H1 (cell line): ENCODE measurements around the gene SLFN13. TPM values are rescaled to one million over a fixed set of nuclear protein-coding genes. Genes with fewer than 3 reads are reported as not detected.

ENCODE experiments used
- CTCF ChIA-PET: fragments of 300-600 bp; sonication (Branson Sonifier 250); formaldehyde crosslinking; loops from one replicate; lab custom pipeline; 2021; ENCODE audit not compliant: partially characterized antibody; lab: Charles Lee
- POLR2A ChIA-PET: fragments of 300-600 bp; sonication (Branson Sonifier 250); formaldehyde crosslinking; loops from one replicate; lab custom pipeline; 2021; ENCODE audit warnings: inconsistent platforms; ENCODE audit not compliant: partially characterized antibody; lab: Charles Lee
- DNase-seq, 2 experiments: peaks; one replicate each; pipeline versions ENCODE4 v3.0.0 to v3.0.0-alpha.2; 2010 to 2022; ENCODE audit warnings: low spot score in 2 of 2, low read depth in 1 of 2, mixed read lengths in 1 of 2
- FAIRE-seq: peaks from 2 replicates; lab custom pipeline; 2011; peaks lifted over from hg19 to GRCh38; lab: Jason Lieb, UNC
- H2AFZ ChIP-seq: 2 replicates; pipeline ENCODE4 v1.8.1; 2012; ENCODE audit warnings: low read length, inconsistent platforms
- H2AK5ac ChIP-seq: 2 replicates; pipeline ENCODE4 v1.6.1; 2013; ENCODE audit warnings: low read depth, low read length
- H2BK120ac ChIP-seq: replicated peaks from 2 replicates; pipeline ENCODE3; 2013; ENCODE audit warnings: low read depth, low read length, inconsistent platforms
- H2BK12ac ChIP-seq: 2 replicates; pipeline ENCODE4 v1.6.1; 2013; ENCODE audit warnings: low read depth, low read length
- H2BK15ac ChIP-seq: 2 replicates; pipeline ENCODE4 v1.6.1; 2013; ENCODE audit warnings: low read length
- H2BK20ac ChIP-seq: 2 replicates; pipeline ENCODE4 v1.6.1; 2013; ENCODE audit warnings: low read length
- H2BK5ac ChIP-seq: 2 replicates; pipeline ENCODE4 v1.6.1; 2013; ENCODE audit warnings: low read depth, low read length
- H3K14ac ChIP-seq: 2 replicates; pipeline ENCODE4 v1.6.1; 2013; ENCODE audit warnings: inconsistent platforms; ENCODE audit not compliant: insufficient read length
- H3K18ac ChIP-seq: 2 replicates; pipeline ENCODE4 v1.6.1; 2013; ENCODE audit warnings: low read length; ENCODE audit errors: extremely low read depth
- H3K23ac ChIP-seq: 2 replicates; pipeline ENCODE4 v1.6.1; 2013; ENCODE audit warnings: inconsistent platforms; ENCODE audit not compliant: insufficient read length
- H3K23me2 ChIP-seq: 2 replicates; pipeline ENCODE4 v1.6.1; 2013; ENCODE audit warnings: low read depth, low read length
- H3K27ac ChIP-seq: 2 replicates; pipeline ENCODE4 v1.6.1; 2011; ENCODE audit warnings: low read depth, low read length, inconsistent platforms
- H3K27me3 ChIP-seq, 4 experiments: replicated peaks in 1 of 4; 1 replicate in 1 of 4; 2 replicates in 3 of 4; pipeline versions ENCODE4 v1.6.1 to v1.8.1; 2011 to 2013; ENCODE audit warnings: low read length in 3 of 4, mild to moderate bottlenecking in 3 of 4, inconsistent platforms in 2 of 4, mixed read lengths in 2 of 4, moderate library complexity in 1 of 4; ENCODE audit not compliant: control insufficient read depth in 3 of 4, insufficient read depth in 3 of 4; ENCODE audit errors: extremely low read depth in 1 of 4
- H3K36me3 ChIP-seq, 4 experiments: 2 replicates each; pipeline versions ENCODE4 v1.6.1 to v1.8.1; 2011 to 2013; ENCODE audit warnings: mild to moderate bottlenecking in 4 of 4, low read length in 3 of 4, moderate library complexity in 2 of 4, control low read depth in 1 of 4, inconsistent platforms in 1 of 4; ENCODE audit not compliant: insufficient read depth in 4 of 4, control insufficient read depth in 2 of 4
- H3K4ac ChIP-seq: replicated peaks from 2 replicates; pipeline ENCODE3; 2013; ENCODE audit warnings: low read length, low read depth, mixed read lengths, inconsistent platforms; ENCODE audit not compliant: insufficient read length
- H3K4me1 ChIP-seq, 4 experiments: replicated peaks in 1 of 4; 1 replicate in 1 of 4; 2 replicates in 3 of 4; pipeline versions ENCODE4 v1.6.1 to v1.8.1; 2011 to 2013; ENCODE audit warnings: low read length in 3 of 4, inconsistent platforms in 2 of 4, mixed read lengths in 1 of 4; ENCODE audit not compliant: insufficient read depth in 4 of 4, control insufficient read depth in 3 of 4
- H3K4me2 ChIP-seq, 2 experiments: 2 replicates each; pipeline versions ENCODE4 v1.6.1 to v1.8.1; 2011 to 2013; ENCODE audit warnings: low read depth in 2 of 2, low read length in 2 of 2, control low read depth in 1 of 2, inconsistent platforms in 1 of 2, mild to moderate bottlenecking in 1 of 2; ENCODE audit not compliant: insufficient read depth in 1 of 2
- H3K4me3 ChIP-seq, 4 experiments: fragments of 200-600, 300-600 bp in 1 of 4; sonication (generic), shearing (Covaris generic), sonication (Bioruptor Twin) in 1 of 4; 2 replicates each; pipeline versions ENCODE4 v1.5.1 to v1.8.1; 2011 to 2016; ENCODE audit warnings: low read length in 4 of 4, low read depth in 3 of 4, control low read depth in 2 of 4, inconsistent platforms in 2 of 4, mild to moderate bottlenecking in 2 of 4, mixed read lengths in 1 of 4, moderate library complexity in 1 of 4; ENCODE audit not compliant: insufficient read depth in 2 of 4; ENCODE audit errors: extremely low read depth in 1 of 4
- H3K56ac ChIP-seq: replicated peaks from 2 replicates; pipeline ENCODE3; 2013; ENCODE audit warnings: low read depth, mild to moderate bottlenecking, mixed read lengths, low read length, inconsistent platforms; ENCODE audit not compliant: insufficient read length
- H3K79me1 ChIP-seq: 2 replicates; pipeline ENCODE4 v1.6.1; 2013; ENCODE audit warnings: low read depth, low read length, control low read depth
- H3K79me2 ChIP-seq, 2 experiments: 2 replicates each; pipeline versions ENCODE4 v1.6.1 to v1.8.1; 2012 to 2013; ENCODE audit warnings: low read length in 2 of 2, mild to moderate bottlenecking in 2 of 2, inconsistent platforms in 1 of 2; ENCODE audit not compliant: insufficient read depth in 2 of 2, control insufficient read depth in 1 of 2
- H3K9ac ChIP-seq, 4 experiments: replicated peaks in 1 of 4; 1 replicate in 1 of 4; 2 replicates in 3 of 4; pipeline versions ENCODE4 v1.6.1 to v1.8.1; 2011 to 2013; ENCODE audit warnings: low read depth in 3 of 4, low read length in 3 of 4, control low read depth in 2 of 4, mild to moderate bottlenecking in 2 of 4, moderate library complexity in 2 of 4, inconsistent platforms in 1 of 4; ENCODE audit errors: extremely low read depth in 1 of 4
- H3K9me3 ChIP-seq, 2 experiments: 2 replicates each; pipeline versions ENCODE4 v1.6.1 to v1.8.1; 2012 to 2013; ENCODE audit warnings: mild to moderate bottlenecking in 2 of 2, moderate library complexity in 2 of 2, control low read depth in 1 of 2, inconsistent platforms in 1 of 2, low read depth in 1 of 2, low read length in 1 of 2, mixed read lengths in 1 of 2; ENCODE audit not compliant: insufficient read depth in 2 of 2
- H4K20me1 ChIP-seq, 2 experiments: replicated peaks in 1 of 2; 2 replicates each; pipeline versions ENCODE3 to v1.8.1; 2011 to 2013; ENCODE audit warnings: inconsistent platforms in 2 of 2, low read length in 2 of 2, mild to moderate bottlenecking in 1 of 2; ENCODE audit not compliant: insufficient read depth in 2 of 2, control insufficient read depth in 1 of 2
- H4K5ac ChIP-seq: 2 replicates; pipeline ENCODE4 v1.6.1; 2013; ENCODE audit warnings: low read length, low read depth, mixed read lengths, inconsistent platforms; ENCODE audit not compliant: insufficient read length
- H4K8ac ChIP-seq: 2 replicates; pipeline ENCODE4 v1.8.0; 2013; ENCODE audit warnings: mild to moderate bottlenecking, moderate library complexity, low read length, inconsistent platforms; ENCODE audit not compliant: insufficient read depth; ENCODE audit errors: extremely low read depth
- H4K91ac ChIP-seq: replicated peaks from 2 replicates; pipeline ENCODE3; 2013; ENCODE audit warnings: low read length, mixed read lengths, inconsistent platforms; ENCODE audit not compliant: insufficient read length
- BCL11A ChIP-seq, 2 experiments: IDR thresholded peaks; one replicate each; pipeline ENCODE4 v1.6.1; 2011; ENCODE audit warnings: low read depth in 2 of 2, low read length in 2 of 2, mild to moderate bottlenecking in 2 of 2
- CREB1 ChIP-seq: IDR thresholded peaks from 2 replicates; pipeline ENCODE4 v1.6.1; 2012; ENCODE audit warnings: inconsistent platforms
- HDAC6 ChIP-seq: IDR thresholded peaks from one replicate; pipeline ENCODE4 v1.7.1; 2012; ENCODE audit warnings: low read depth, mild to moderate bottlenecking, inconsistent platforms, low read length, moderate library complexity
- JUND ChIP-seq: IDR thresholded peaks from 2 replicates; pipeline ENCODE4 v1.6.1; 2011; ENCODE audit warnings: mild to moderate bottlenecking, improper control_type of control experiment, low read length
- KDM5A ChIP-seq: fragments of 200-600 bp; IDR thresholded peaks from 2 replicates; pipeline ENCODE4 v1.7.1; 2012; ENCODE audit warnings: mild to moderate bottlenecking, low read length, inconsistent platforms, mixed read lengths
- NRF1 ChIP-seq: IDR thresholded peaks from 2 replicates; pipeline ENCODE4 v1.6.1; 2011; ENCODE audit warnings: mild to moderate bottlenecking, low read depth, low read length, improper control_type of control experiment
- POLR2AphosphoS5 ChIP-seq: IDR thresholded peaks from 2 replicates; pipeline ENCODE4 v1.6.1; 2011; ENCODE audit warnings: low read depth, low read length
- RNF2 ChIP-seq: fragments of 200-900, 300-1000 bp; sonication (generic); IDR thresholded peaks from 2 replicates; pipeline ENCODE4 v1.7.1; 2016; ENCODE audit warnings: borderline replicate concordance, low read depth, mild to moderate bottlenecking, antibody characterized with exemption, low read length; ENCODE audit not compliant: poor library complexity, severe bottlenecking; ENCODE audit errors: missing control alignments
- SIRT6 ChIP-seq: IDR thresholded peaks from one replicate; pipeline ENCODE4 v1.7.1; 2012; ENCODE audit warnings: low read length, inconsistent platforms
- SP1 ChIP-seq: IDR thresholded peaks from 2 replicates; pipeline ENCODE4 v1.6.1; 2011; ENCODE audit warnings: low read depth, low read length
- YY1 ChIP-seq: IDR thresholded peaks from 2 replicates; pipeline ENCODE4 v1.6.1; 2011; ENCODE audit warnings: low read depth, mild to moderate bottlenecking, low read length
- WGBS, 2 experiments: shearing (Covaris generic) in 1 of 2; methylation state at CpG; one replicate each; pipeline versions ENCODE4 v1.1.6 to v1.1.7; 2013 to 2015; ENCODE audit warnings: low lambda C conversion rate in 2 of 2, mixed read lengths in 2 of 2, inconsistent platforms in 1 of 2, low coverage in 1 of 2, missing lambda C conversion rate in 1 of 2; ENCODE audit not compliant: insufficient replicate concordance in 2 of 2, insufficient coverage in 1 of 2, insufficient read length in 1 of 2; ENCODE audit errors: extremely low coverage in 1 of 2, missing lambda C conversion rate in 1 of 2; 5-methylcytosine and 5-hydroxymethylcytosine counted together
- polyA plus RNA-seq, 7 experiments: library from polyadenylated mRNA; depleted of rRNA in 3 of 7; stranded (reverse) in 5 of 7; unstranded in 2 of 7; fragments of >200 nt in 5 of 7; fragments of 200-250 nt in 2 of 7; gene quantifications; 1 replicate in 5 of 7; 2 replicates in 1 of 7; 4 replicates in 1 of 7; pipeline versions ENCODE4 v1.2.1 to v1.2.3, GENCODE V29; 2011 to 2013; ENCODE audit warnings: missing spikeins in 2 of 7, mixed read lengths in 2 of 7
- total RNA-seq: library from RNA; stranded (reverse); fragmentation: NEBNext Ultra II Directional; extraction: Animal tissue kit (Norgen Biotek cat#: 25700); gene quantifications from 2 replicates; pipeline ENCODE4 v1.2.1, GENCODE V29; 2021
- TF ChIP-seq, protein P1 (sequence below): IDR thresholded peaks from 2 replicates; pipeline ENCODE4 v1.6.1; 2011; ENCODE audit warnings: low read depth, mild to moderate bottlenecking, low read length; ENCODE audit not compliant: insufficient read depth

The SLFN13 gene
- total and polyA plus RNA-seq, 2 of the 8 experiments (the other 6 are each of a cell fraction or from before 2014, with no cell fraction given) = 15.7 to 27.5 TPM

DNA sequence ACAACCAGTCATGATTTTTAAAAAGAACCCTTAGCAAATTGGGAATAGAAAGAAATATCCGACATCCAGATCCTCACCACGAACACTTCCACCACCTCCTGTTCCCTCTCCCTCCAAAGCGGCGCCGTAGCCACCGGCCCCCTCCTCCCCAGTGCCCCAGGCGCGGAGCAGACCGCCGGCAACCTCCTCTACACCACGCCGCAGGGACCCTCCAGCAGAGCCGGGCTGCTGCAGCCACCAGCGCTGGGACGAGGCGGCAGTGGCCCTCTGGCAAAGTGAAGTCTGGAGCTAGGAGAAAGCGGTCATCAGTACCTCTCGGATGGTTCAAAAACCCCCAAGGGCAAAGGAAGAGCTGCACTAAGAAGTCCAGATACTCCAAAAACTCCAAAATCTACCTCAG is 41.4 kb upstream of the SLFN13 start:
- H2BK12ac ChIP-seq = no peak overlapping the region
- ChIA-PET POLR2A (interaction anchor here (1.4 kb wide), 1 partner anchor 57 kb away, joined by 6 read pairs; no protein-coding TSS in a partner anchor), CTCF (interaction anchor here (0.8 to 3.0 kb wide), 4 partner anchors 23 to 177 kb away, joined by 3 to 6 read pairs (median 4); no protein-coding TSS in a partner anchor)
- 0 out of 2 replicates have a peak, but pooled peaks cover 2% of the 10 kb centered on the region for H3K23me2 ChIP-seq
- H3K9me3 ChIP-seq = no peaks in the 10 kb centered on the region
- no peak overlapping the region for H2BK15ac ChIP-seq
- peak in 1 of 2 experiments; percentile 72 for DNase-seq
- no peak overlapping the region for H2BK120ac ChIP-seq
- no peak overlapping the region for H3K4ac ChIP-seq
- H3K4me3 ChIP-seq = peak overlapping the region in 1 of 4 experiments; percentile 17; a peak in 1 of 8 replicates
- peaks cover 74 to 100% (median 90%) of the 10 kb centered on the region in 4 experiments for H3K27me3 ChIP-seq
- H3K79me1 ChIP-seq = no peaks in the 10 kb centered on the region
- H3K18ac ChIP-seq = no peak overlapping the region
- peak overlapping the region; percentile 18 to 28; a peak in 3 of 4 replicates for H3K4me2 ChIP-seq
- peaks cover 4 to 18% (median 9%) of the 10 kb centered on the region in 4 experiments for H3K4me1 ChIP-seq
- no peak overlapping the region for H4K5ac ChIP-seq
- no peaks in the 10 kb centered on the region for H3K36me3 ChIP-seq
- H4K20me1 ChIP-seq = peaks cover 10 to 24% of the 10 kb centered on the region in 2 experiments
- H3K9ac ChIP-seq = no peak overlapping the region
- no peak overlapping the region for H4K8ac ChIP-seq
- 5% methylated on average over 9 of the region's 18 CpGs; no CpG with 5 or more reads in 1 of the 2 experiments for WGBS, 2 experiments
- no peak overlapping the region for H2AK5ac ChIP-seq
- no peak overlapping the region for H2BK5ac ChIP-seq
- H2BK20ac ChIP-seq = no peak overlapping the region
- no peak overlapping the region for H2AFZ ChIP-seq
- H3K79me2 ChIP-seq = no peaks in the 10 kb centered on the region
- no peak overlapping the region for H3K56ac ChIP-seq
- H4K91ac ChIP-seq = no peak overlapping the region
- H3K27ac ChIP-seq = no peak overlapping the region
- FAIRE-seq = no peak
- no peak overlapping the region for H3K14ac ChIP-seq
- H3K23ac ChIP-seq = no peak overlapping the region
- TF ChIP-seq KDM5A (no peak), NRF1 (no peak), POLR2AphosphoS5 (no peak), SIRT6 (no peak), YY1 (no peak), RNF2 (peak; percentile 83), JUND (no peak), HDAC6 (no peak), SP1 (no peak), CREB1 (no peak), BCL11A (IDR thresholded peaks at IDR 0.05; ENCODE audit: low read depth in 2 of 2, low read length in 2 of 2) (no peak)
- TF ChIP-seq, protein P1, sequence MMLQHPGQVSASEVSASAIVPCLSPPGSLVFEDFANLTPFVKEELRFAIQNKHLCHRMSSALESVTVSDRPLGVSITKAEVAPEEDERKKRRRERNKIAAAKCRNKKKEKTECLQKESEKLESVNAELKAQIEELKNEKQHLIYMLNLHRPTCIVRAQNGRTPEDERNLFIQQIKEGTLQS = no peak
